ENCODE measurements around the gene AAK1. TPM values are rescaled to one million over a fixed set of nuclear protein-coding genes. Genes with fewer than 3 reads are reported as not detected.

The AAK1 gene
- total and polyA plus RNA-seq, 2 experiments from 2014 or later, result 39.0 to 52.4 TPM

DNA sequence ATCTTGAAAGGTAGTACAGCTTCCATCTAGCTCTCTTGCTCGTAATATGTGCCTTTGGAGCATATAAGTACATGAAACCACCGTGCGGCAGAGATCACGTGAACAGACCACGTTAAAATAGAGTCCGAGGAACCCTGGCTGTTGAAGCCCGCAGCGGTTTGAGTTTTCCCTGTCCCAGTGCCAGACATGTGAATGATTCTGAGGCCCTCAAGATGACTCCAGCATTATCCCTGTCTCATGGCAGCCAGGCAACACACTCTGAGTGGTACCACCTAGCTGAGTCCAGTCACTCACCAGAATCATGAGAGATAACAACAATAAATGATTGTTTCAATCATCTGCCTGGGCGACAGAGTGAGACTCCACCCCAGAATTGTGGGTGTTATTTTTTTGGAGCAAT lies 21.6 kb upstream of the AAK1 start:
- H3F3A ChIP-seq (replicated peaks; ENCODE audit: low read depth), result no peaks in the 10 kb centered on the region
- no peak overlapping the region for H3K4me2 ChIP-seq
- no peak overlapping the region for H2AFZ ChIP-seq
- no peaks in the 10 kb centered on the region for H3K27me3 ChIP-seq (ENCODE audit: insufficient read depth)
- H3K9me2 ChIP-seq (ENCODE audit: insufficient read depth), result no peaks in the 10 kb centered on the region
- Mint-ChIP-seq H3K27me3 (ENCODE audit: insufficient read depth, low read depth, poor library complexity) (no peaks in the 10 kb centered on the region), H3K9me3 (0 out of 3 replicates have a peak, but pooled peaks cover 5% of the 10 kb centered on the region), H3K4me1 (no peaks in the 10 kb centered on the region), H3K4me3 (no peak overlapping the region), H3K36me3 (ENCODE audit: low read depth) (no peaks in the 10 kb centered on the region), H3K27ac (no peak overlapping the region)
- ATAC-seq, result no peak
- H3K79me2 ChIP-seq (replicated peaks; ENCODE audit: insufficient read depth), result no peaks in the 10 kb centered on the region
- H3K4me3 ChIP-seq, result no peak overlapping the region
- H3K4me1 ChIP-seq (ENCODE audit: insufficient read depth), result peaks cover 4% of the 10 kb centered on the region
- TF ChIP-seq, protein P1, sequence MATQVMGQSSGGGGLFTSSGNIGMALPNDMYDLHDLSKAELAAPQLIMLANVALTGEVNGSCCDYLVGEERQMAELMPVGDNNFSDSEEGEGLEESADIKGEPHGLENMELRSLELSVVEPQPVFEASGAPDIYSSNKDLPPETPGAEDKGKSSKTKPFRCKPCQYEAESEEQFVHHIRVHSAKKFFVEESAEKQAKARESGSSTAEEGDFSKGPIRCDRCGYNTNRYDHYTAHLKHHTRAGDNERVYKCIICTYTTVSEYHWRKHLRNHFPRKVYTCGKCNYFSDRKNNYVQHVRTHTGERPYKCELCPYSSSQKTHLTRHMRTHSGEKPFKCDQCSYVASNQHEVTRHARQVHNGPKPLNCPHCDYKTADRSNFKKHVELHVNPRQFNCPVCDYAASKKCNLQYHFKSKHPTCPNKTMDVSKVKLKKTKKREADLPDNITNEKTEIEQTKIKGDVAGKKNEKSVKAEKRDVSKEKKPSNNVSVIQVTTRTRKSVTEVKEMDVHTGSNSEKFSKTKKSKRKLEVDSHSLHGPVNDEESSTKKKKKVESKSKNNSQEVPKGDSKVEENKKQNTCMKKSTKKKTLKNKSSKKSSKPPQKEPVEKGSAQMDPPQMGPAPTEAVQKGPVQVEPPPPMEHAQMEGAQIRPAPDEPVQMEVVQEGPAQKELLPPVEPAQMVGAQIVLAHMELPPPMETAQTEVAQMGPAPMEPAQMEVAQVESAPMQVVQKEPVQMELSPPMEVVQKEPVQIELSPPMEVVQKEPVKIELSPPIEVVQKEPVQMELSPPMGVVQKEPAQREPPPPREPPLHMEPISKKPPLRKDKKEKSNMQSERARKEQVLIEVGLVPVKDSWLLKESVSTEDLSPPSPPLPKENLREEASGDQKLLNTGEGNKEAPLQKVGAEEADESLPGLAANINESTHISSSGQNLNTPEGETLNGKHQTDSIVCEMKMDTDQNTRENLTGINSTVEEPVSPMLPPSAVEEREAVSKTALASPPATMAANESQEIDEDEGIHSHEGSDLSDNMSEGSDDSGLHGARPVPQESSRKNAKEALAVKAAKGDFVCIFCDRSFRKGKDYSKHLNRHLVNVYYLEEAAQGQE (IDR thresholded peaks at IDR 0.05; ENCODE audit: unreplicated experiment), result no peak
- TF ChIP-seq POLR2AphosphoS5 (IDR thresholded peaks at IDR 0.05; ENCODE audit: low read depth) (no peak), EZH2phosphoT487 (IDR thresholded peaks at IDR 0.05; ENCODE audit: unreplicated experiment) (no peak), ZNF331 (CRISPR knock-in tag; IDR thresholded peaks at IDR 0.05; ENCODE audit: low read depth) (no peak), ZNF114 (CRISPR knock-in tag; IDR thresholded peaks at IDR 0.05) (no peak), EZH2 (IDR thresholded peaks at IDR 0.05; ENCODE audit: low read depth, unreplicated experiment) (no peak), CREB1 (CRISPR knock-in tag; IDR thresholded peaks at IDR 0.05; ENCODE audit: low read depth) (no peak), STAT1 (IDR thresholded peaks at IDR 0.05; ENCODE audit: unreplicated experiment) (no peak), JUNB (IDR thresholded peaks at IDR 0.05; ENCODE audit: unreplicated experiment) (no peak), NANOG (IDR thresholded peaks at IDR 0.05; ENCODE audit: borderline replicate concordance) (no peak)
- TF ChIP-seq, protein P2, sequence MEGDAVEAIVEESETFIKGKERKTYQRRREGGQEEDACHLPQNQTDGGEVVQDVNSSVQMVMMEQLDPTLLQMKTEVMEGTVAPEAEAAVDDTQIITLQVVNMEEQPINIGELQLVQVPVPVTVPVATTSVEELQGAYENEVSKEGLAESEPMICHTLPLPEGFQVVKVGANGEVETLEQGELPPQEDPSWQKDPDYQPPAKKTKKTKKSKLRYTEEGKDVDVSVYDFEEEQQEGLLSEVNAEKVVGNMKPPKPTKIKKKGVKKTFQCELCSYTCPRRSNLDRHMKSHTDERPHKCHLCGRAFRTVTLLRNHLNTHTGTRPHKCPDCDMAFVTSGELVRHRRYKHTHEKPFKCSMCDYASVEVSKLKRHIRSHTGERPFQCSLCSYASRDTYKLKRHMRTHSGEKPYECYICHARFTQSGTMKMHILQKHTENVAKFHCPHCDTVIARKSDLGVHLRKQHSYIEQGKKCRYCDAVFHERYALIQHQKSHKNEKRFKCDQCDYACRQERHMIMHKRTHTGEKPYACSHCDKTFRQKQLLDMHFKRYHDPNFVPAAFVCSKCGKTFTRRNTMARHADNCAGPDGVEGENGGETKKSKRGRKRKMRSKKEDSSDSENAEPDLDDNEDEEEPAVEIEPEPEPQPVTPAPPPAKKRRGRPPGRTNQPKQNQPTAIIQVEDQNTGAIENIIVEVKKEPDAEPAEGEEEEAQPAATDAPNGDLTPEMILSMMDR (conservative IDR thresholded peaks at IDR 0.05; ENCODE audit: low read depth in 2 of 2), result no peak
- TF ChIP-seq, protein P3, sequence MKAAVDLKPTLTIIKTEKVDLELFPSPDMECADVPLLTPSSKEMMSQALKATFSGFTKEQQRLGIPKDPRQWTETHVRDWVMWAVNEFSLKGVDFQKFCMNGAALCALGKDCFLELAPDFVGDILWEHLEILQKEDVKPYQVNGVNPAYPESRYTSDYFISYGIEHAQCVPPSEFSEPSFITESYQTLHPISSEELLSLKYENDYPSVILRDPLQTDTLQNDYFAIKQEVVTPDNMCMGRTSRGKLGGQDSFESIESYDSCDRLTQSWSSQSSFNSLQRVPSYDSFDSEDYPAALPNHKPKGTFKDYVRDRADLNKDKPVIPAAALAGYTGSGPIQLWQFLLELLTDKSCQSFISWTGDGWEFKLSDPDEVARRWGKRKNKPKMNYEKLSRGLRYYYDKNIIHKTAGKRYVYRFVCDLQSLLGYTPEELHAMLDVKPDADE (IDR thresholded peaks at IDR 0.05), result no peak
- TF ChIP-seq, protein P4, sequence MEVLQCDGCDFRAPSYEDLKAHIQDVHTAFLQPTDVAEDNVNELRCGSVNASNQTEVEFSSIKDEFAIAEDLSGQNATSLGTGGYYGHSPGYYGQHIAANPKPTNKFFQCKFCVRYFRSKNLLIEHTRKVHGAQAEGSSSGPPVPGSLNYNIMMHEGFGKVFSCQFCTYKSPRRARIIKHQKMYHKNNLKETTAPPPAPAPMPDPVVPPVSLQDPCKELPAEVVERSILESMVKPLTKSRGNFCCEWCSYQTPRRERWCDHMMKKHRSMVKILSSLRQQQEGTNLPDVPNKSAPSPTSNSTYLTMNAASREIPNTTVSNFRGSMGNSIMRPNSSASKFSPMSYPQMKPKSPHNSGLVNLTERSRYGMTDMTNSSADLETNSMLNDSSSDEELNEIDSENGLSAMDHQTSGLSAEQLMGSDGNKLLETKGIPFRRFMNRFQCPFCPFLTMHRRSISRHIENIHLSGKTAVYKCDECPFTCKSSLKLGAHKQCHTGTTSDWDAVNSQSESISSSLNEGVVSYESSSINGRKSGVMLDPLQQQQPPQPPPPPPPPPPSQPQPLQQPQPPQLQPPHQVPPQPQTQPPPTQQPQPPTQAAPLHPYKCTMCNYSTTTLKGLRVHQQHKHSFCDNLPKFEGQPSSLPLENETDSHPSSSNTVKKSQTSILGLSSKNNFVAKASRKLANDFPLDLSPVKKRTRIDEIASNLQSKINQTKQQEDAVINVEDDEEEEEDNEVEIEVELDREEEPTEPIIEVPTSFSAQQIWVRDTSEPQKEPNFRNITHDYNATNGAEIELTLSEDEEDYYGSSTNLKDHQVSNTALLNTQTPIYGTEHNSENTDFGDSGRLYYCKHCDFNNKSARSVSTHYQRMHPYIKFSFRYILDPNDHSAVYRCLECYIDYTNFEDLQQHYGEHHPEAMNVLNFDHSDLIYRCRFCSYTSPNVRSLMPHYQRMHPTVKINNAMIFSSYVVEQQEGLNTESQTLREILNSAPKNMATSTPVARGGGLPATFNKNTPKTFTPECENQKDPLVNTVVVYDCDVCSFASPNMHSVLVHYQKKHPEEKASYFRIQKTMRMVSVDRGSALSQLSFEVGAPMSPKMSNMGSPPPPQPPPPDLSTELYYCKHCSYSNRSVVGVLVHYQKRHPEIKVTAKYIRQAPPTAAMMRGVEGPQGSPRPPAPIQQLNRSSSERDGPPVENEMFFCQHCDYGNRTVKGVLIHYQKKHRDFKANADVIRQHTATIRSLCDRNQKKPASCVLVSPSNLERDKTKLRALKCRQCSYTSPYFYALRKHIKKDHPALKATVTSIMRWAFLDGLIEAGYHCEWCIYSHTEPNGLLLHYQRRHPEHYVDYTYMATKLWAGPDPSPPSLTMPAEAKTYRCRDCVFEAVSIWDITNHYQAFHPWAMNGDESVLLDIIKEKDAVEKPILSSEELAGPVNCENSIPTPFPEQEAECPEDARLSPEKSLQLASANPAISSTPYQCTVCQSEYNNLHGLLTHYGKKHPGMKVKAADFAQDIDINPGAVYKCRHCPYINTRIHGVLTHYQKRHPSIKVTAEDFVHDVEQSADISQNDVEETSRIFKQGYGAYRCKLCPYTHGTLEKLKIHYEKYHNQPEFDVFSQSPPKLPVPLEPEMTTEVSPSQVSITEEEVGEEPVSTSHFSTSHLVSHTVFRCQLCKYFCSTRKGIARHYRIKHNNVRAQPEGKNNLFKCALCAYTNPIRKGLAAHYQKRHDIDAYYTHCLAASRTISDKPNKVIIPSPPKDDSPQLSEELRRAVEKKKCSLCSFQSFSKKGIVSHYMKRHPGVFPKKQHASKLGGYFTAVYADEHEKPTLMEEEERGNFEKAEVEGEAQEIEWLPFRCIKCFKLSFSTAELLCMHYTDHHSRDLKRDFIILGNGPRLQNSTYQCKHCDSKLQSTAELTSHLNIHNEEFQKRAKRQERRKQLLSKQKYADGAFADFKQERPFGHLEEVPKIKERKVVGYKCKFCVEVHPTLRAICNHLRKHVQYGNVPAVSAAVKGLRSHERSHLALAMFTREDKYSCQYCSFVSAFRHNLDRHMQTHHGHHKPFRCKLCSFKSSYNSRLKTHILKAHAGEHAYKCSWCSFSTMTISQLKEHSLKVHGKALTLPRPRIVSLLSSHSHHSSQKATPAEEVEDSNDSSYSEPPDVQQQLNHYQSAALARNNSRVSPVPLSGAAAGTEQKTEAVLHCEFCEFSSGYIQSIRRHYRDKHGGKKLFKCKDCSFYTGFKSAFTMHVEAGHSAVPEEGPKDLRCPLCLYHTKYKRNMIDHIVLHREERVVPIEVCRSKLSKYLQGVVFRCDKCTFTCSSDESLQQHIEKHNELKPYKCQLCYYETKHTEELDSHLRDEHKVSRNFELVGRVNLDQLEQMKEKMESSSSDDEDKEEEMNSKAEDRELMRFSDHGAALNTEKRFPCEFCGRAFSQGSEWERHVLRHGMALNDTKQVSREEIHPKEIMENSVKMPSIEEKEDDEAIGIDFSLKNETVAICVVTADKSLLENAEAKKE (CRISPR knock-in tag; IDR thresholded peaks at IDR 0.05), result no peak
- H4K20me1 ChIP-seq (replicated peaks; ENCODE audit: insufficient read depth), result no peaks in the 10 kb centered on the region
- no peak overlapping the region for H3K27ac ChIP-seq (ENCODE audit: low read depth)
- H3K36me3 ChIP-seq (ENCODE audit: insufficient read depth), result no peaks in the 10 kb centered on the region
- DNase-seq (ENCODE audit: low spot score), result no peak

Data from GM23338 (cell line).